HEK293T (cell line): ENCODE measurements around the gene GULP1.

Source experiments
- ARNT ChIP-seq: fragments of 450-650 bp; IDR thresholded peaks from 2 replicates; pipeline ENCODE4 v1.6.1; 2017; ENCODE audit warnings: mild to moderate bottlenecking
- BHLHE40 ChIP-seq: fragments of 450-650 bp; IDR thresholded peaks from 2 replicates; pipeline ENCODE4 v1.6.1; 2016; ENCODE audit warnings: mild to moderate bottlenecking, moderate library complexity, borderline replicate concordance
- ELF4 ChIP-seq: fragments of 450-650 bp; IDR thresholded peaks from 2 replicates; pipeline ENCODE4 v1.6.1; 2017; ENCODE audit warnings: antibody characterized with exemption
- FOXA1 ChIP-seq: fragments of 450-650 bp; IDR thresholded peaks from 2 replicates; pipeline ENCODE4 v1.6.1; 2016; ENCODE audit warnings: mild to moderate bottlenecking
- FOXK2 ChIP-seq: fragments of 450-650 bp; IDR thresholded peaks from 2 replicates; pipeline ENCODE4 v1.6.1; 2016; ENCODE audit warnings: mild to moderate bottlenecking
- L3MBTL2 ChIP-seq: fragments of 450-650 bp; conservative IDR thresholded peaks from 2 replicates; pipeline ENCODE4 v1.6.1; 2016; ENCODE audit warnings: mild to moderate bottlenecking
- LEF1 ChIP-seq: fragments of 450-650 bp; IDR thresholded peaks from 2 replicates; pipeline ENCODE4 v1.6.1; 2017; ENCODE audit warnings: mild to moderate bottlenecking, borderline replicate concordance
- PKNOX1 ChIP-seq: fragments of 450-650 bp; IDR thresholded peaks from 2 replicates; pipeline ENCODE4 v1.6.1; 2016
- SP1 ChIP-seq: fragments of 450-650 bp; IDR thresholded peaks from 2 replicates; pipeline ENCODE4 v1.6.1; 2017
- SUZ12 ChIP-seq: fragments of 450-650 bp; IDR thresholded peaks from 2 replicates; pipeline ENCODE4 v1.6.1; 2016; ENCODE audit warnings: mild to moderate bottlenecking
- TARDBP ChIP-seq: fragments of 450-650 bp; IDR thresholded peaks from 2 replicates; pipeline ENCODE4 v1.6.1; 2016
- ZNF384 ChIP-seq: fragments of 450-650 bp; IDR thresholded peaks from 2 replicates; pipeline ENCODE4 v1.6.1; 2016

- no peak for TF ChIP-seq LEF1
- no peak for TF ChIP-seq FOXA1
- no peak for TF ChIP-seq SP1
- TF ChIP-seq PKNOX1 = no peak
- TF ChIP-seq ARNT = no peak
- no peak for TF ChIP-seq ZNF384
- no peak for TF ChIP-seq FOXK2
- no peak for TF ChIP-seq TARDBP
- no peak for TF ChIP-seq ELF4
- no peak for TF ChIP-seq L3MBTL2
- TF ChIP-seq BHLHE40 = no peak
- no peak for TF ChIP-seq SUZ12
Observed at GRCh38 chr2:188395903-188396689, 104.4 kb downstream of the GULP1 start.
